Ureter (tissue), 1 donor: Measurements from ENCODE around the gene ALG11. TPM values are rescaled to one million over a fixed set of nuclear protein-coding genes. Genes with fewer than 3 reads are reported as not detected.

Experiments
- DNase-seq: peaks from one replicate; pipeline ENCODE4 v3.0.0-alpha.2; 2020; ENCODE audit warnings: low spot score
- total RNA-seq: library from RNA; stranded (reverse); gene quantifications from one replicate; pipeline ENCODE4 v1.2.4, GENCODE V29; 2023
- donor health status: DM: yes; HTN: yes; CAD: no.

The ALG11 gene
- total RNA-seq, 1 donor from 2014 or later: 31.7 TPM

GRCh38 chr13:51997186-51997585 lies 15.0 kb upstream of the ALG11 start:
- DNase-seq: no peak

- DNase-seq: no peak
Measured at GRCh38 chr13:51997641-51998330, 14.4 kb upstream of the ALG11 start.

GRCh38 chr13:51998723-51999509 lies 13.3 kb upstream of the ALG11 start:
- DNase-seq: no peak

- peak; percentile 55 for DNase-seq
Measured at GRCh38 chr13:51999510-51999911, 12.7 kb upstream of the ALG11 start.

GRCh38 chr13:51999921-52000320 lies 12.3 kb upstream of the ALG11 start:
- DNase-seq: no peak

DNA sequence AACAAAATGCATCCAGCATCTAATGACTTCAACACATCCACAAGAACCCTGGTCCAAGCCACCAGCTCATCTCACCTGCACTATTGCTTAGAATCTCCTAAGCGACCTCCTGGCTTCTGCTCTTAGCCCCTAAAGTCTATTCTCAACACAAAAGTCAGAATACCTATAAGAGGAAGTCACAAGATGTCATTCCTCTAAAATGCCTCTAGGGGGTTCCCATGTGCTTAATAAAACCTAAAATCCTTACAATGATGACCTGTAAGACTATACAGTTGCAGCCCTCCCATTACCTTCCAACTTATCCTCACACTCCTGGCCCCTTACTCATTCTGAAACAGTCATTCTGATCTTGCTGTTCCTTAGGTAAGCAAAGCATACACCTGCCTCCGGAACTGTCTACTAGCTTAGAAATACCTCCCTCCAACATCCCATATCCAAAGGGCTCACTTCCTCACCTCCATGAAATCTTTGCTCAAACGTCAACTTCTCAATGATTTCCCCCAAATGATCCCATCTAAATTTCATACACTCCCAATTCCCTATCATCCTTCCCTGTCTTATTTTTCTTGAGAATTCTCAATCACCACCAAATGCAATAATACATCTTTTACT lies 11.0 kb upstream of the ALG11 start:
- DNase-seq: no peak

GRCh38 chr13:52002361-52002760 lies 9.8 kb upstream of the ALG11 start:
- no peak for DNase-seq

DNA sequence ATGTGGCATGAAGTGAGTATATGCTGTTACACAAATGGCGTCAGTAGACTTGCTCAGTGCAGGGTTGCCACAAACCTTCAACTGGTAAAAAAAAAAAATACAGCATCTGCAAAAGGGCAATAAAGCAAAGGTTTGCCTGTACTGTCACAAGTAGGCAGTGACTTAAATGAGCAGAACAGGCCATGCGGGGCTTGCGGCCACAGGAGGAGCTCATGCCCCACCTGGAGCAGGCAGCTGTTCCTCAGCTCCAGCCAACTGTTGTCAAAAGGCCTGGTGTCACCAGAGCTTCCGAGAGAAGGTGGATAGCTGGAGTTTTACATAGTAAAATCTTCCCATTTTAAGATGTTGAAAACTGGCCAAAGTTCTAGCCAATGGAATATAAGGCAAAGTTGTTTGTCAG lies 8.7 kb upstream of the ALG11 start:
- DNase-seq: no peak

DNA sequence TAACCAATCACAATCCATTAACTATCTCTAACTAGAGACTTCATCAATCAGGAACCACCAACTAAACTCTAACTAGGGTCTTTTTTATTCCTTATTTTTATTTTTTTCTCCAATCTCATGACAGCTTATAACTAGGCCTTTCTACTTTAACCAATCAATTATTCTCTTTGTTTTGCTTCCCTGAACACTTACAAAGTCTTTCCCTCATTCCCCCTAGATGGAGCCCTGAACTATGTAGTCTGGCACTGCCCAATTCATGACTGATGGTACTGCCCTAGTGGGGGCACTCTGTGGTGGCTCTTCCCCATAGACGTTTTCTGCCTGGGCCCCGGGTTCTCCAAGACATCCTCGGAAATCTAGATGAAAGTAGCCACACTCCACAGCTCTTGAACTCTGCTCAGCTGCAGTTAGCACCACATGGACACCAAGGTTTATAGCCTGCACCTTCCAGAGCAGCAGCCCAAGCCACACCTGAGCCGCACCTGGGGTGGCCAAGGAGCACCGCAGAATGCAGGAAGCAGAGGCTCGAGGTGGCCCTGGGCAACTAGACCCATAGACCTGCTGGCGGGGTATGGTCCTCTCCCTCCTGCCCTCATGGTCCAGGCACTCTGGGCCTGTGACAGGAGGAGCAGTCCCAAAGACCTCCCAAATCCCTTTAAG lies 7.6 kb upstream of the ALG11 start:
- DNase-seq: no peak

DNA sequence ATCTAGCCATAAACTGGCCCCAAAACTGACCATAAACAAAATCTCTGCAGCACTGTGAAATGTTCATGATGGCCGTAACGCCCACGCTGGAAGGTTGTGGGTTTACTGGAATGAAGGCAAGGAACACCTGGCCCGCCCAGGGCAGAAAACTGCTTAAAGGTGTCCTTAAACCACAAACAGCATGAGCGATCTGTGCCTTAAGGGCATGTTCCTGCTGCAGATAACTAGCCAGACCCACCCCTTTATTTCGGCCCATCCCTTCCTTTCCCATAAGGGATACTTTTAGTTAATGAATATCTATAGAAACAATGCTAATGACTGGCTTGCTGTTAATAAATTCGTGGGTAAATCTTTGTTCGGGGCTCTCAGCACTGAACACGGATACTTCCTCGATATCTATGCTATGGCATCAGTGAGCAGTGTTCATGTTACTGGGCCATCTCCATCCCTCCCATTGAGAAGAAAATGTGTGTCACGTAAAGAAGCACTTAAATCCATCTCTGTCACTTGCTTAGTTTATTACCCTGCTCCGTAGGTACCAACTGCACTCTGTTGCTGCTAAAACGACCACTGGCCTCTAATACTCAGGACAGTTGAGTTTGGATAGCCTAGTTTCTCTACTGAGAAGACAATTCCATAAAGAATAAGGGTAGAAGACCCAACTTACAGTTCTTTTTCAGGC lies 6.2 kb upstream of the ALG11 start:
- no peak for DNase-seq

GRCh38 chr13:52006523-52007245 lies 5.5 kb upstream of the ALG11 start:
- no peak for DNase-seq

DNA sequence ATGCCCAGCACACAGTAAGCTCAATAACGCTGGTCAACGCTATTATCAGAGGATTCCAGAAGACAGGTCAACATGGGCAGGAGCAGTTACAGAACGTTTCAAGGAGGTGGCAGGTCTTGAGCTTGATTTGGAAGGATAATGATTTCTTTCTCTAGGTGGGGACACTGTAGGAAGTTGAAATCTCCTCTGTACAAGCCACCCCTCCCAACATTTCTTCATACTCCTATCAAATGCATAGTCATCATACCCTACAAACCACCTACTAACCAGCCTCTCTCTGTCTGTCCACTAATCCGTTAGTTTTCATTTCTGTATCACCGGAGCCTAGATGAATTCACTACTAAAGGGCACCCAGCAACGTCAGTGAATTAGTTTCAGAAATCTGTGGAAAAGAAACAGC lies 2.3 kb upstream of the ALG11 start:
- DNase-seq: no peak

DNA sequence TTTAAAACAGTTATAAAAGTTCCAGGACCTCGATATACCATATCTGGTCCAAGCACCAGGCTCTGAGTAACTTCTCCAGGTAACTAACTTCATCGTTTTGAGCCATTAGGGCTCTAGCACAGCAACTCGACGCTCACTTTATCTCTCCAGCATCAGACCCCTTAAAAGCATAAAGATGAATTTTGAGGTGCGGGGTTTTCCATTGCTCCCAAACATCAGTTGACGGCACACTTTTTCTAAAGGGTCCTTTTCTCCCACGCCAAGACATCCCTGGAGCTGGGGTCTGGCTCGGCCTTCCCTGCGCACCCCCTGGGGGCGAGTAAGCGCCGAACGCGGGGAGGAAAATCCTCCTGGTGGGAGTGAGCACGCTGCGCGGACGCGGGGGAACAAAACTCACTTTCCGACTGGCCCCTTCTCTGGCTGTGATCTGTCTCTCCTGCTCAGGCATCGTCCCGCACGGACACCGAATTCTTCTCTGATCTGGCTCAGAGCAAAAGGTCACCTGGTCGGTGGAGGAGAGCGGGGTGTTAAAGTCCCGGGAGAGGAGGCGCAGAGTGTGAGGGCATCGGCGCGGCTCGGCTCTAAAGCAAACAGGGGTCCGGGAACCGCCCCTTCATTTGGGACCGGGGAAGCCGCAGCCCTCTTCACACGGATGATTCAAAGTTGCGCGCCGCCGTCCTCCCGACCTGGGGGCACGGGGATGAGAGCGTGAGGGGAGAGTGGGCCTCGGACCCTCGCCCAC lies 1.1 kb upstream of the ALG11 start, which contains the start of gene ATP7B:
ATP7B (minus strand) TSS at position 561 of the 742 bp plus-strand sequence; CDS start at position 448, 113 bp downstream.
- DNase-seq: no peak

DNA sequence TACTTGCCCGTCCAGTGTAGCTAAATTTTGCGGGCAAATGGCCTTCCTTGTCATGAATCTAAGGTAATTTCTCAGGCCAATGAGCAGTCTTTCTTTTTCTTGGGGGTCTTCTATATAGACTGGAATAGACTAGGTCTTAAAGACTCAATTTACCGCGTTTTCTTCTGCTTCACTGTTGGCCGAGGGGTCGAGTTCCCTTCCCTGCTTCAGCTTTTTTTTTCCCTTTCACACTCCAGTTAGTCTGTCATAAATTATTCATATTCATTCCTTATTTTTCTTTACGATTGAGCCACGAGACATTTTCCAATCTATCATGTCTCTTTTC lies 276 bp downstream of the ALG11 start:
- no peak for DNase-seq

GRCh38 chr13:52016296-52016695 lies 4.1 kb downstream of the ALG11 start:
- no peak for DNase-seq

- DNase-seq: no peak
Measured at GRCh38 chr13:52020191-52020590, 8.0 kb downstream of the ALG11 start.

GRCh38 chr13:52022356-52022755 lies 10.2 kb downstream of the ALG11 start:
- DNase-seq: no peak

DNA sequence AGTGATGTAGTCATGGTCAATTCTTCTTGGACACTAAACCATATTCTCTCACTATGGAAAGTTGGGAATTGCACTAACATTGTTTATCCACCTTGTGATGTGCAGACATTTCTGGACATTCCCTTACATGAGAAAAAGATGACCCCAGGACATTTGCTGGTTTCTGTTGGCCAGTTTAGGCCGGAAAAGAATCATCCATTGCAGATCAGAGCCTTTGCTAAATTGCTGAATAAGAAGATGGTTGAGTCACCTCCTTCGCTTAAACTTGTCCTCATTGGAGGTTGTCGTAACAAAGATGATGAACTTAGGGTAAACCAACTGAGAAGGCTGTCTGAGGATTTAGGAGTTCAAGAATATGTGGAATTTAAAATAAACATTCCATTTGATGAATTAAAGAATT lies 12.3 kb downstream of the ALG11 start, which contains the start of gene UTP14C:
UTP14C (plus strand) TSS at position 211 of the 400 bp plus-strand sequence. CDS start 4,114 bp downstream, outside the sequence.
- DNase-seq: no peak

DNA sequence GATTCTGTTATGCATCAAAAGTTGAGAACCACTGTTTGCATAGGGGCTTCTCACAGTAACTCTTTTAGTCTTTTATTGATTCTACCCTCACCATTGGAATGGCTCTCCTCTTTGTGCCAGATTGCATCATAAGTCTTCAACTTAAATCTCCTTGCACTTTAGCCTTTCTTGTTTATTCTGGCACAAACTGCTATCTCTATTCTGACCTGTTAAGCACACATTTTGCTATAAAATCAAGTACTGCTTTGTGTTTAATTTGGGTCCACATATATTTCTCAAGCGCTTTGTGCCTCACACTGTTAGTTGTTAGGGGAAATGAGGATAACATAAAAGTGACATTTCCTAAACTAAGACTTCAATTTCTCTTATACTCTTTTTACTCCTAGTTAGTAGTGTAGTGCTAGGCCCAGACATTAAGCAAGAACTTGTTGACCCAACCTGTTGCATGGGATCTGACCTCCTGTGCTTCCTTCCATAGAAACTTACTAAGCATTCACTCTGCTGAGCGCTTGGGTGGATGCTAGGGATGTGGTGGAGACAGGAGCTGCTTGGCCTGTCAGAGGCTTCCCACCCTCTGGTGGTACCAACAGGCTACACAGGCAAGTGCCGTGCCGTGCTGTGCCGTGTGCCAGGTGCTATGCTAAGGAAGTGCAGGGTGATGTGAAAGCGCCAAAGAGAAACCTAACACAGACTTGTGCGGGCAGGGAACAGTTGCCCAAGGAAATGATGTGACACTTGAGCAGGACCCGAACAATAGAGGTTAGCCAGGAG lies 13.5 kb downstream of the ALG11 start:
- no peak for DNase-seq

- DNase-seq: no peak
Measured at GRCh38 chr13:52026246-52026626, 14.0 kb downstream of the ALG11 start.
